Measurements from ENCODE around the gene SETBP1.

GRCh38 chr18:44811572-44812125 is 131.0 kb downstream of the SETBP1 start:
- TF ChIP-seq TRIM24 (IDR thresholded peaks at IDR 0.05): no peak
- TF ChIP-seq RFX5 (IDR thresholded peaks at IDR 0.05; ENCODE audit: low read depth, low read length): no peak
- TF ChIP-seq CTCF (IDR thresholded peaks at IDR 0.05 in 2 of 3, conservative IDR thresholded peaks at IDR 0.05 in 1 of 3; ENCODE audit: insufficient read depth in 2 of 3, low read depth in 1 of 3, low read length in 3 of 3): no peak
- no peak for TF ChIP-seq AFF4 (CRISPR knock-in tag; IDR thresholded peaks at IDR 0.05)
- no peak for TF ChIP-seq FOXO4 (CRISPR knock-in tag; IDR thresholded peaks at IDR 0.05)
